Mucosa of descending colon (tissue), 3 donors: ENCODE measurements around the gene DPM2. TPM values are rescaled to one million over a fixed set of nuclear protein-coding genes. Genes with fewer than 3 reads are reported as not detected.

Experiments used
- ATAC-seq: fragments of 200-7000 bp; cut with Tn5 transposase; one replicate; pipeline ENCODE4 v1.9.1; 2020; ENCODE audit warnings: mild to moderate bottlenecking, moderate library complexity
- DNase-seq, 3 donors: peaks; one replicate each; pipeline ENCODE4 v3.0.0-alpha.2; 2020
- H3K36me3 ChIP-seq: fragments of 200-600 bp; one replicate; pipeline ENCODE4 v1.8.0; 2021; ENCODE audit warnings: low read depth, mild to moderate bottlenecking
- H3K4me1 ChIP-seq: fragments of 200-600 bp; one replicate; pipeline ENCODE4 v1.8.0; 2021; ENCODE audit warnings: low read depth, mild to moderate bottlenecking
- H3K4me3 ChIP-seq: fragments of 200-600 bp; one replicate; pipeline ENCODE4 v1.8.0; 2021; ENCODE audit warnings: mild to moderate bottlenecking
- H3K9me3 ChIP-seq: fragments of 200-600 bp; one replicate; pipeline ENCODE4 v1.8.0; 2021; ENCODE audit warnings: mild to moderate bottlenecking
- intact Hi-C, 2 donors: fragments of 100-400 bp; cut with DNase I in 1 of 2; cut with micrococcal nuclease in 1 of 2; formaldehyde crosslinking; loops; one replicate each; pipeline versions ENCODE4 v1.11.0 to v1.11.1; 2022; cut with DNase I, micrococcal nuclease
- total RNA-seq, 3 donors: library from RNA; stranded (reverse); fragmentation: NEBNext Ultra II Directional in 2 of 3; extraction: Animal tissue kit (Norgen Biotek cat#: 25700) in 2 of 3; gene quantifications; one replicate each; pipeline versions ENCODE4 v1.2.1 to v1.2.4, GENCODE V29; 2021 to 2023
- TF ChIP-seq, protein P1 (sequence below): fragments of 200-600 bp; IDR thresholded peaks from one replicate; pipeline ENCODE4 v1.8.0; 2022; ENCODE audit warnings: antibody characterized with exemption, mild to moderate bottlenecking
- donor health status: DM: no; HTN: no; CAD: no; lungs with moderate emphysema.
- donor health status: DM: no; HTN: no; CAD: no.
- donor health status: DM: no; HTN: yes; CAD: no.

Gene DPM2
- total RNA-seq, 3 donors from 2014 or later: 23.0 to 30.4 (median 29.4) TPM

GRCh38 chr9:127920794-127921193, 16.9 kb downstream of the DPM2 start:
- H3K4me1 ChIP-seq: peaks cover 26% of the 10 kb centered on the region
- intact Hi-C loops: loop anchor here (5.0 to 10.0 kb wide), 2 partner anchors 326 to 333 kb away; no protein-coding TSS in a partner anchor
- no peak overlapping the region for H3K4me3 ChIP-seq
- H3K9me3 ChIP-seq: no peaks in the 10 kb centered on the region
- TF ChIP-seq, protein P1, sequence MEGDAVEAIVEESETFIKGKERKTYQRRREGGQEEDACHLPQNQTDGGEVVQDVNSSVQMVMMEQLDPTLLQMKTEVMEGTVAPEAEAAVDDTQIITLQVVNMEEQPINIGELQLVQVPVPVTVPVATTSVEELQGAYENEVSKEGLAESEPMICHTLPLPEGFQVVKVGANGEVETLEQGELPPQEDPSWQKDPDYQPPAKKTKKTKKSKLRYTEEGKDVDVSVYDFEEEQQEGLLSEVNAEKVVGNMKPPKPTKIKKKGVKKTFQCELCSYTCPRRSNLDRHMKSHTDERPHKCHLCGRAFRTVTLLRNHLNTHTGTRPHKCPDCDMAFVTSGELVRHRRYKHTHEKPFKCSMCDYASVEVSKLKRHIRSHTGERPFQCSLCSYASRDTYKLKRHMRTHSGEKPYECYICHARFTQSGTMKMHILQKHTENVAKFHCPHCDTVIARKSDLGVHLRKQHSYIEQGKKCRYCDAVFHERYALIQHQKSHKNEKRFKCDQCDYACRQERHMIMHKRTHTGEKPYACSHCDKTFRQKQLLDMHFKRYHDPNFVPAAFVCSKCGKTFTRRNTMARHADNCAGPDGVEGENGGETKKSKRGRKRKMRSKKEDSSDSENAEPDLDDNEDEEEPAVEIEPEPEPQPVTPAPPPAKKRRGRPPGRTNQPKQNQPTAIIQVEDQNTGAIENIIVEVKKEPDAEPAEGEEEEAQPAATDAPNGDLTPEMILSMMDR: no peak
- DNase-seq: no peak
- no peak for ATAC-seq
- no peaks in the 10 kb centered on the region for H3K36me3 ChIP-seq

DNA sequence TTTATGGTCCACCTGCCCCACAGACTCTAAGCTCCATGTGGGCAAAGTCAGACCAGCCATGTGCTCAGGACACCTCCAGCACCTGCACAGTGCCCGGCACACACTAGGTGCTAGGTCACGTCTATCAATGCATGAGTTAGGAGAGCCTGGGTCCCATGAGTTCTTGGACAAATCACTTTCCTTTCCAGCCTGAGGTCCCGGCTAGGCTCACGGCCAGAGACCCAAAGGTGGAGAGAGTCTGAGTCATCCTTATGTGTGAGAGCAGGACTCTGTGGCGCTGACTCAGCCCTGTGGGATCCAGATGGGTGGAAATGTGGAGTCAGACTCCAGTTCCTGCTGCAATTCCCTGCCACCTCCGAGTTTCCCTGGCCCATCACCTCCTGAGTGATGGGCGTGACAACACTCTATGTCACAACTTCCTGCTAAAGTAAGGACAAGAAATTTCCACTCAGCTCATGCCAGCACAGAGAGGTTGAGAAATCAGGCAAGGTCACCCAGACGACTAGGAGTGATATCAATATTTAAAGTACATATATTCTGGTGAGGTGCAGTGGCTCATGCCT, 18.3 kb downstream of the DPM2 start:
- ATAC-seq: peak; percentile 65
- no peaks in the 10 kb centered on the region for H3K9me3 ChIP-seq
- no peaks in the 10 kb centered on the region for H3K36me3 ChIP-seq
- intact Hi-C loops: no loop called here
- DNase-seq: peak; percentile 66 to 88 (median 76)
- peaks cover 39% of the 10 kb centered on the region for H3K4me1 ChIP-seq
- H3K4me3 ChIP-seq: no peak overlapping the region
- TF ChIP-seq, protein P1: no peak

GRCh38 chr9:127918183-127919107, 19.2 kb downstream of the DPM2 start:
- intact Hi-C loops: no loop called here
- TF ChIP-seq, protein P1: no peak
- no peak for ATAC-seq
- H3K4me3 ChIP-seq: no peak overlapping the region
- peak in 2 of 3 donors; percentile 50 to 61 for DNase-seq
- peaks cover 45% of the 10 kb centered on the region for H3K4me1 ChIP-seq
- H3K36me3 ChIP-seq: no peaks in the 10 kb centered on the region
- H3K9me3 ChIP-seq: no peaks in the 10 kb centered on the region

DNA sequence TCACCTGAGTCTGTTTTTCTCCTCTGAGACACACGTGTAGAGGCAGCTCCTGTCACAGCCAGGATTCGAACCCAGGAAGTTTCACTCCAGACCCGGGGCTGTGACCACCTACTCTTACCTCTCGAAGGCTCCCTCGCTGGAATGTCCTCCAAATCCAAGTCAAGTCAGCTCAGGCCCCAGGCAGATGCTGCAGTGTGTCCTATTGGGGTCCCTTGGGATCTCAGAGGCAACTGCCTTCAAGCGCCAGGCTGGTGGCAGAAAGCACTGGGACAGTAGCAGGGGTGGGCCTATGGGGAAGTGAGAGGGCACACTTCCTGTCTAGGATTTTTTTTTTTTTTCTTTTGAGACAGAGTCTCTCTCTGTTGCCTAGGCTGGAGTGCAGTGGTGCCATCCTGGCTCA, 20.1 kb downstream of the DPM2 start:
- Histone ChIP-seq H3K4me3 (no peak overlapping the region), H3K36me3 (no peaks in the 10 kb centered on the region), H3K9me3 (no peaks in the 10 kb centered on the region), H3K4me1 (peaks cover 47% of the 10 kb centered on the region)
- ATAC-seq: no peak
- intact Hi-C loops: no loop called here
- peak in 2 of 3 donors; percentile 54 to 63 for DNase-seq
- TF ChIP-seq, protein P1: no peak

- Histone ChIP-seq H3K4me1 (peaks cover 53% of the 10 kb centered on the region), H3K9me3 (no peaks in the 10 kb centered on the region), H3K4me3 (peak within 1 kb of the TSS; percentile 27), H3K36me3 (no peaks in the 10 kb centered on the region)
- intact Hi-C loops: no loop called here
- DNase-seq (peak; percentile 96 to 98 (median 97)), ATAC-seq (peak; percentile 79)
- TF ChIP-seq, protein P1: no peak
These were observed 20.7 kb downstream of the DPM2 start, which contains the start of gene ST6GALNAC4 for GRCh38 chr9:127916720-127917581. TSS of gene ST6GALNAC4 (minus strand) at chr9:127917041. CDS start at chr9:127916419, 622 bp downstream.
